ENCODE data around the gene PPAT.

DNA sequence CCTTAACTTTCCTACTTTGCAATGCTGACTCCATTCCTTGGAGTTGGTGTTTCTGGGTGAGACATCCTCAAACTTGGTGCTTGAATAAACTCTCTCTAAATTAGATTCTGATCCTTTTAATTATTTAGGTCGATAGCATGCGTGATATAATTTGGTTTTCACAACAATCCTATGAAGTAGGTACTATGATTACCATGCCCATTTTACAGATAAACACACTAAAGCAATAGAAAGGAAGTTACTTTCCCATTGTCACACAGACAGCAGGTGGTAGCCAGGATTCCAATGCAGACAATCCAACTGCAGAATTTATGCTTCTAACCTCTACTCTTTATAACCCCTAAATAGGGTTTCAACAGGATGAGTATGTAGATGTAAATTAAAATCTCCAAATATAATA lies 26.4 kb downstream of the PPAT start:
- TF ChIP-seq, protein P1, sequence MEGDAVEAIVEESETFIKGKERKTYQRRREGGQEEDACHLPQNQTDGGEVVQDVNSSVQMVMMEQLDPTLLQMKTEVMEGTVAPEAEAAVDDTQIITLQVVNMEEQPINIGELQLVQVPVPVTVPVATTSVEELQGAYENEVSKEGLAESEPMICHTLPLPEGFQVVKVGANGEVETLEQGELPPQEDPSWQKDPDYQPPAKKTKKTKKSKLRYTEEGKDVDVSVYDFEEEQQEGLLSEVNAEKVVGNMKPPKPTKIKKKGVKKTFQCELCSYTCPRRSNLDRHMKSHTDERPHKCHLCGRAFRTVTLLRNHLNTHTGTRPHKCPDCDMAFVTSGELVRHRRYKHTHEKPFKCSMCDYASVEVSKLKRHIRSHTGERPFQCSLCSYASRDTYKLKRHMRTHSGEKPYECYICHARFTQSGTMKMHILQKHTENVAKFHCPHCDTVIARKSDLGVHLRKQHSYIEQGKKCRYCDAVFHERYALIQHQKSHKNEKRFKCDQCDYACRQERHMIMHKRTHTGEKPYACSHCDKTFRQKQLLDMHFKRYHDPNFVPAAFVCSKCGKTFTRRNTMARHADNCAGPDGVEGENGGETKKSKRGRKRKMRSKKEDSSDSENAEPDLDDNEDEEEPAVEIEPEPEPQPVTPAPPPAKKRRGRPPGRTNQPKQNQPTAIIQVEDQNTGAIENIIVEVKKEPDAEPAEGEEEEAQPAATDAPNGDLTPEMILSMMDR (IDR thresholded peaks at IDR 0.05) = no peak
- no peak for TF ChIP-seq POLR2A (IDR thresholded peaks at IDR 0.05)

Data from esophagus squamous epithelium (tissue), 4 donors.